Trophoblast cell (in vitro differentiated cells and primary cell): ENCODE measurements around the gene MYH9.

Experiments used
- DNase-seq, 2 donors: peaks; one replicate each; pipeline ENCODE4 v3.0.0-alpha.2; 2016
- H2AFZ ChIP-seq: 2 replicates; pipeline ENCODE4 v1.6.1; 2013; ENCODE audit warnings: low read length, moderate library complexity, mild to moderate bottlenecking; ENCODE audit not compliant: insufficient read depth, poor library complexity
- H2AK5ac ChIP-seq: 2 replicates; pipeline ENCODE4 v1.6.1; 2013; ENCODE audit warnings: mild to moderate bottlenecking, low read length
- H2BK120ac ChIP-seq: 2 replicates; pipeline ENCODE4 v1.6.1; 2013; ENCODE audit warnings: low read length, mild to moderate bottlenecking, moderate library complexity; ENCODE audit not compliant: insufficient read depth, poor library complexity
- H2BK12ac ChIP-seq: 2 replicates; pipeline ENCODE4 v1.6.1; 2013; ENCODE audit warnings: mild to moderate bottlenecking, low read length, moderate library complexity
- H2BK5ac ChIP-seq: 2 replicates; pipeline ENCODE4 v1.6.1; 2013; ENCODE audit warnings: low read length, low read depth, moderate library complexity, mild to moderate bottlenecking; ENCODE audit not compliant: poor library complexity
- H3K14ac ChIP-seq: 2 replicates; pipeline ENCODE4 v1.6.1; 2013; ENCODE audit warnings: mild to moderate bottlenecking, low read length
- H3K18ac ChIP-seq: 2 replicates; pipeline ENCODE4 v1.6.1; 2013; ENCODE audit warnings: mild to moderate bottlenecking, low read length
- H3K23ac ChIP-seq: 2 replicates; pipeline ENCODE4 v1.6.1; 2013; ENCODE audit warnings: low read length
- H3K27ac ChIP-seq: 2 replicates; pipeline ENCODE4 v1.5.1; 2013; ENCODE audit warnings: low read depth, mild to moderate bottlenecking, inconsistent platforms, low read length, moderate library complexity
- H3K27me3 ChIP-seq: 2 replicates; pipeline ENCODE4 v1.6.1; 2013; ENCODE audit warnings: inconsistent platforms, mild to moderate bottlenecking, low read length, moderate library complexity; ENCODE audit not compliant: insufficient read depth
- H3K36me3 ChIP-seq, 2 experiments: 1 replicate in 1 of 2; 2 replicates in 1 of 2; pipeline ENCODE4 v1.6.1; 2013; ENCODE audit warnings: low read length in 2 of 2, mild to moderate bottlenecking in 2 of 2, moderate library complexity in 1 of 2; ENCODE audit not compliant: insufficient read depth in 2 of 2, control insufficient read depth in 1 of 2
- H3K4ac ChIP-seq: 2 replicates; pipeline ENCODE4 v1.6.1; 2013; ENCODE audit warnings: low read depth, mild to moderate bottlenecking, low read length, moderate library complexity
- H3K4me1 ChIP-seq, 2 experiments: 1 replicate in 1 of 2; 2 replicates in 1 of 2; pipeline ENCODE4 v1.6.1; 2013; ENCODE audit warnings: low read length in 2 of 2, mild to moderate bottlenecking in 2 of 2, moderate library complexity in 1 of 2; ENCODE audit not compliant: insufficient read depth in 2 of 2, control insufficient read depth in 1 of 2
- H3K4me2 ChIP-seq: 2 replicates; pipeline ENCODE4 v1.6.1; 2013; ENCODE audit warnings: inconsistent platforms, mild to moderate bottlenecking, low read length, moderate library complexity
- H3K4me3 ChIP-seq: 2 replicates; pipeline ENCODE4 v1.5.1; 2013; ENCODE audit warnings: mild to moderate bottlenecking, low read depth, low read length, inconsistent platforms
- H3K79me1 ChIP-seq: one replicate; pipeline ENCODE4 v1.6.1; 2013; ENCODE audit warnings: low read length
- H3K79me2 ChIP-seq: 2 replicates; pipeline ENCODE4 v1.6.1; 2013; ENCODE audit warnings: low read length, mild to moderate bottlenecking; ENCODE audit not compliant: control insufficient read depth, insufficient read depth, poor library complexity
- H3K9ac ChIP-seq: 2 replicates; pipeline ENCODE4 v1.6.1; 2013; ENCODE audit warnings: mild to moderate bottlenecking, low read length
- H3K9me3 ChIP-seq: 2 replicates; pipeline ENCODE4 v1.6.1; 2013; ENCODE audit warnings: low read depth, mild to moderate bottlenecking, control low read depth, inconsistent platforms, low read length; ENCODE audit not compliant: insufficient read depth
- H4K12ac ChIP-seq: 2 replicates; pipeline ENCODE4 v1.6.1; 2013; ENCODE audit warnings: low read depth, mild to moderate bottlenecking, low read length, moderate library complexity
- H4K8ac ChIP-seq: 2 replicates; pipeline ENCODE4 v1.6.1; 2013; ENCODE audit warnings: low read depth, mild to moderate bottlenecking, low read length, moderate library complexity
- H4K91ac ChIP-seq: one replicate; pipeline ENCODE4 v1.6.1; 2013; ENCODE audit warnings: low read depth, mild to moderate bottlenecking, low read length, moderate library complexity
- WGBS: extraction: QIAGEN DNeasy Blood & Tissue Kit; methylation state at CpG from one replicate; pipeline ENCODE4 v1.1.7; 2013; ENCODE audit warnings: missing lambda C conversion rate; ENCODE audit not compliant: insufficient read length, insufficient coverage; ENCODE audit errors: extremely low coverage; 5-methylcytosine and 5-hydroxymethylcytosine counted together

The MYH9 gene

DNA sequence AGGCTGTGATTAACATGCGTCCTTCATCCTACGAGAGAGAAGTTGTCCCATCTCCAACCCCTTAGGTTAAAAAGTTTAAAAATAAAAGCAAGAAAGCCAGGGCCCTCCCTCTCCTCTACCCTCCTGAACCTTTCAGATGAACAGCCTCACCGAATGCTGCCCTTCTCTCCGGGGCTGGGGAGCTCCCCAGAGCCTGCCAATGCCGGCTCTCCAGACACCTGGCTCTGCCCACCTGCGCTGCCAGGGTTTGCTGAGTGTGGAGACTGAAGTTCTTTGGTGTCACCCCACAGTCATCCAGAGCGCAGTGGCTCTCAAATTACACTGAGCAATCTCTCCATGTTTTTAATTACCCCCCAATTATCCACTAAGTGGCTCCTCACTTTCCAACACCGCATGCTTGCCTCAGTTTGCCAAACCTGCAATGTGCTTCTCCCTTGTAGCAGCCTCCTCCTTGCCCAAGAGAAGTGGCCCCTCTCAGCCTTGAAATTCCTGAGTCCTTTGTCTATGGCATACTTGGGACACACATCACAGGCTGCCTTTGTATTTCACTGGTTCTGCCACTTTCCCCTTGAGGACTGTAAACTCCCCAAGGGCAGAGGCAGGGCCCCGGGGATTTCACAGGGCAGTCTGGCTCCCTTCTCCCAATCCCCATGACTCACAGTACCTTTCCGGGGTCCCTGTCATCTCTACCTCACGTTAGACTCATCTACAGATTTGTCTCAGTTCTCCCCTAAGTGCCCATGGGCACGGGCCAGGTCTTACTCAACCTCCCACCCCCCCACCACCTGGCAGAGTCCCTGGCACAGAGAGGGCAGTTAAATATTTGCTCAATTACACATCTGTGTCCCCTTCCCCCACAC lies 2.0 kb downstream of the MYH9 start:
- Histone ChIP-seq H3K27me3 (no peaks in the 10 kb centered on the region), H3K36me3 (peaks cover 12 to 27% of the 10 kb centered on the region in 2 experiments), H2BK120ac (peak overlapping the region; percentile 74), H3K4me3 (peak overlapping the region; percentile 93), H4K8ac (peak overlapping the region; percentile 1), H3K14ac (peak overlapping the region; percentile 78), H3K9me3 (no peaks in the 10 kb centered on the region), H2AFZ (no peak overlapping the region), H3K4ac (peak overlapping the region; percentile 100), H3K4me2 (peak overlapping the region; percentile 66), H2AK5ac (peak overlapping the region; percentile 61), H4K91ac (peak overlapping the region; percentile 93), H3K23ac (no peak overlapping the region), H4K12ac (peak overlapping the region; percentile 48), H3K4me1 (peaks cover 8 to 12% of the 10 kb centered on the region in 2 experiments), H2BK5ac (peak overlapping the region; percentile 94), H3K27ac (peak overlapping the region; percentile 94), H3K79me1 (peaks cover 23% of the 10 kb centered on the region), H3K79me2 (peaks cover 47% of the 10 kb centered on the region), H3K9ac (peak overlapping the region; percentile 90), H2BK12ac (peak overlapping the region; percentile 46), H3K18ac (peak overlapping the region; percentile 14)
- WGBS: no CpG with 5 or more reads among the region's 12 CpGs
- DNase-seq: peak; percentile 72 to 73

- Histone ChIP-seq H4K12ac (no peak overlapping the region), H3K4me2 (peak overlapping the region; percentile 66), H3K23ac (no peak overlapping the region), H3K4me1 (peaks cover 10 to 12% of the 10 kb centered on the region in 2 experiments), H3K79me1 (peaks cover 23% of the 10 kb centered on the region), H4K8ac (no peak overlapping the region), H2AFZ (no peak overlapping the region), H2BK12ac (no peak overlapping the region), H2BK120ac (no peak overlapping the region), H2AK5ac (no peak overlapping the region), H3K27me3 (no peaks in the 10 kb centered on the region), H3K9ac (peak overlapping the region; percentile 90), H2BK5ac (peak overlapping the region; percentile 94), H3K79me2 (peaks cover 53% of the 10 kb centered on the region), H4K91ac (no peak overlapping the region), H3K36me3 (peaks cover 16 to 27% of the 10 kb centered on the region in 2 experiments), H3K18ac (no peak overlapping the region), H3K9me3 (no peaks in the 10 kb centered on the region), H3K14ac (no peak overlapping the region), H3K27ac (peak overlapping the region; percentile 94), H3K4ac (peak overlapping the region; percentile 100), H3K4me3 (no peak overlapping the region)
- DNase-seq: no peak
- no CpG with 5 or more reads among the region's 7 CpGs for WGBS
Observed at GRCh38 chr22:36384766-36385481, 2.8 kb downstream of the MYH9 start.

DNA sequence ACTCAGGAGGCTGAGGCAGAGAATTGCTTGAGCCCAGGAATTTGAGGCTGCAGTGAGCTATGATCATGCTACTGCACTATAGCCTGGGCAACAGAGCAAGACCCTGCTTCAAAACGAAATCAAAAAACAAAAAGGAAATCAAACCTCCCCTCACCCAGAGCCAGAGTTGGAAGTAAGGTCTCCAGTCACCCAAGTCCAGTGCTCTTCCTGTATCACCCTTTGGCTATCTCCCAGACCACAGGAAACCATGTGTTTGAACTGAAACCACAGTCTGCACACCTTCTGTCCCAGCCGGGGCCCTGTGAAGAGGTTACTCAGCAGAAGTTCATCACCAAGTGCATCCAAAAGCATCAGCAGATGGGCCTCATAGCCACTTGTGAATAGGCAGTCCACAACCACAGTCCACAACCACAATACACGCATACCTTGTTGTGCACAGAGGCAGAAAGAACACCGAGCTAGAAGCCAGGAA lies 4.6 kb downstream of the MYH9 start:
- Histone ChIP-seq H3K4me1 (peaks cover 12% of the 10 kb centered on the region in 2 experiments), H3K27ac (no peak overlapping the region), H2BK5ac (no peak overlapping the region), H3K4ac (peak overlapping the region; percentile 86), H3K79me2 (peaks cover 62% of the 10 kb centered on the region), H3K18ac (no peak overlapping the region), H4K8ac (no peak overlapping the region), H4K91ac (no peak overlapping the region), H3K14ac (no peak overlapping the region), H3K4me2 (no peak overlapping the region), H2AFZ (no peak overlapping the region), H4K12ac (peak overlapping the region; percentile 31), H2BK12ac (no peak overlapping the region), H3K36me3 (peaks cover 18 to 27% of the 10 kb centered on the region in 2 experiments), H3K79me1 (peaks cover 21% of the 10 kb centered on the region), H2BK120ac (no peak overlapping the region), H3K23ac (no peak overlapping the region), H2AK5ac (no peak overlapping the region), H3K4me3 (no peak overlapping the region), H3K9me3 (no peaks in the 10 kb centered on the region), H3K27me3 (no peaks in the 10 kb centered on the region), H3K9ac (no peak overlapping the region)
- DNase-seq: no peak
- WGBS: no CpG with 5 or more reads among the region's 4 CpGs

GRCh38 chr22:36381513-36382128 lies 6.1 kb downstream of the MYH9 start:
- Histone ChIP-seq H3K27ac (no peak overlapping the region), H3K14ac (no peak overlapping the region), H2AK5ac (no peak overlapping the region), H3K4me3 (no peak overlapping the region), H4K12ac (no peak overlapping the region), H3K36me3 (peaks cover 22 to 25% of the 10 kb centered on the region in 2 experiments), H3K79me2 (peaks cover 59% of the 10 kb centered on the region), H3K23ac (no peak overlapping the region), H2BK120ac (no peak overlapping the region), H3K4me1 (peaks cover 12% of the 10 kb centered on the region in 2 experiments), H3K4me2 (no peak overlapping the region), H3K9me3 (no peaks in the 10 kb centered on the region), H3K27me3 (no peaks in the 10 kb centered on the region), H3K4ac (peak overlapping the region; percentile 87), H2BK12ac (no peak overlapping the region), H2AFZ (no peak overlapping the region), H4K8ac (no peak overlapping the region), H2BK5ac (no peak overlapping the region), H4K91ac (no peak overlapping the region), H3K79me1 (peaks cover 9% of the 10 kb centered on the region), H3K18ac (no peak overlapping the region), H3K9ac (no peak overlapping the region)
- WGBS: no CpG with 5 or more reads among the region's 5 CpGs
- no peak for DNase-seq
